T-helper 1 cell (primary cell): ENCODE data around the gene RIPOR1.
A peak's percentile ranks its signal among the peaks of the same experiment; 100 is the strongest.
"Not testable (repeated sequence)": the region's sequence is repeated elsewhere in the genome, so short reads cannot be mapped to it uniquely, and the experiment has no call there.

ENCODE experiments used
- DNase-seq, 5 donors: peaks; one replicate each; pipeline ENCODE4 v3.0.0-alpha.2; 2012 to 2020
- total RNA-seq, 4 donors: gene quantifications; one replicate each; lab custom pipeline; 2026; lab: John Stamatoyannopoulos, UW

The RIPOR1 gene
- 10.3 to 19.8 (median 12.1) reads per million in 4 donors for total RNA-seq

- peak in 3 of 5 donors; percentile 31 to 57 (median 43) for DNase-seq
These were observed at the start of gene RIPOR1 for GRCh38 chr16:67528222-67528869. TSS of gene RIPOR1 (plus strand) at chr16:67528829. CDS start at chr16:67538447, 9,618 bp downstream.

GRCh38 chr16:67480833-67481560 lies 47.6 kb upstream of the RIPOR1 start, which contains the start of gene ATP6V0D1:
TSS of gene ATP6V0D1 (minus strand) at chr16:67481157. CDS start at chr16:67481086, 71 bp downstream.
- peak; percentile 97 to 99 (median 98) for DNase-seq

- DNase-seq: peak in 3 of 5 donors; percentile 31 to 62 (median 32)
These were observed 46.9 kb upstream of the RIPOR1 start for GRCh38 chr16:67481561-67482232.

GRCh38 chr16:67482233-67482924 lies 46.2 kb upstream of the RIPOR1 start:
- no peak for DNase-seq

- DNase-seq: no peak
These were observed 45.5 kb upstream of the RIPOR1 start, which contains the start of gene AGRP for GRCh38 chr16:67483150-67483549. TSS of gene AGRP (minus strand) at chr16:67483547. CDS start at chr16:67483398, 149 bp downstream.

GRCh38 chr16:67483731-67484525 lies 44.7 kb upstream of the RIPOR1 start:
- no peak for DNase-seq

- no peak for DNase-seq
These were observed 41.8 kb upstream of the RIPOR1 start for GRCh38 chr16:67486805-67487204.

GRCh38 chr16:67487561-67487960 lies 41.1 kb upstream of the RIPOR1 start:
- DNase-seq: not testable (repeated sequence)

GRCh38 chr16:67489401-67490083 lies 39.1 kb upstream of the RIPOR1 start:
- DNase-seq: no peak

GRCh38 chr16:67490335-67491096 lies 38.1 kb upstream of the RIPOR1 start:
- DNase-seq: no peak

- no peak for DNase-seq
These were observed 29.5 kb upstream of the RIPOR1 start for GRCh38 chr16:67499106-67499505.

GRCh38 chr16:67504031-67505021 lies 24.3 kb upstream of the RIPOR1 start:
- DNase-seq: peak in 1 of 5 donors; percentile 92

- DNase-seq: no peak
These were observed 22.2 kb upstream of the RIPOR1 start for GRCh38 chr16:67506468-67506867.

GRCh38 chr16:67509016-67509415 lies 19.6 kb upstream of the RIPOR1 start:
- DNase-seq: no peak

GRCh38 chr16:67513892-67514291 lies 14.7 kb upstream of the RIPOR1 start:
- DNase-seq: not testable (repeated sequence)

- peak; percentile 45 to 86 (median 68) for DNase-seq
These were observed 14.2 kb upstream of the RIPOR1 start for GRCh38 chr16:67514382-67514828.

- no peak for DNase-seq
These were observed 12.1 kb upstream of the RIPOR1 start for GRCh38 chr16:67516296-67517154.

GRCh38 chr16:67517155-67517445 lies 11.5 kb upstream of the RIPOR1 start:
- DNase-seq: no peak
